ENCODE data around the gene ZNF225.

ZNF225 gene

DNA sequence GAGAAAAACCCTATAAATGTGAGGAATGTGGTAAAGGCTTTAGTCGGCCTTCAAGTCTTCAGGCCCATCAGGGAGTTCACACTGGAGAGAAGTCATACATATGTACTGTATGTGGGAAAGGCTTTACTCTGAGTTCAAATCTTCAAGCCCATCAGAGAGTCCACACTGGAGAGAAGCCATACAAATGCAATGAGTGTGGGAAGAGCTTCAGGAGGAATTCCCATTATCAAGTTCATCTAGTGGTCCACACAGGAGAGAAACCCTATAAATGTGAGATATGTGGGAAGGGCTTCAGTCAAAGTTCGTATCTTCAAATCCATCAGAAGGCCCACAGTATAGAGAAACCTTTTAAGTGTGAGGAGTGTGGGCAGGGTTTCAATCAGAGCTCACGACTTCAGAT is 63.4 kb downstream of the ZNF225 start:
- no peak for DNase-seq
- Histone ChIP-seq H3K9me3 (no peaks in the 10 kb centered on the region; the same call in 1 of the 2 replicates), H3K27me3 (no peaks in the 10 kb centered on the region), H3K4me3 (ENCODE audit: low read depth, low read length) (no peak overlapping the region), H3K36me3 (peaks cover 51% of the 10 kb centered on the region), H3K4me1 (no peaks in the 10 kb centered on the region)
- no peak for TF ChIP-seq CTCF (IDR thresholded peaks at IDR 0.05; ENCODE audit: low read depth, low read length)

DNA sequence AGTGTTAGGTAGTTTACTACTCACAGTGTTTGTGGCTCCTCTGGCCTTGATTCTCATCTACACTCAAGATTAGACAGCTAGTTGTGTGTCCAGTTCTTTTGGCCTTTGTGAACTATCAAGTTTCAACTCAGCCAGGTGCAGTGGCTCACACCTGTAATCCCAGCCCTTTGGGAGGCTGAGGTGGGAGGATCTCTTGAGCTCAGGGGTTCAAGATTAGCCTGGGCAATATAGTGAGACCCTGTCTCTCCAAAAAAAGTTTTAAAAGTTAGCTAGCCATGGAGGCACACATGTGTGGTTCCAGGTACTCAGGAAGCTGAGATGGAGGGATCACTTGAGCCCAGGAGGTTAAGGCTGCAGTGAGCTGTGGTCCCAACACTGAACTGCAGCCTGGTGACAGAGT is 67.8 kb downstream of the ZNF225 start:
- TF ChIP-seq CTCF (IDR thresholded peaks at IDR 0.05; ENCODE audit: low read depth, low read length) = no peak
- H3K9me3 ChIP-seq = no peaks in the 10 kb centered on the region; the same call in 1 of the 2 replicates

DNA sequence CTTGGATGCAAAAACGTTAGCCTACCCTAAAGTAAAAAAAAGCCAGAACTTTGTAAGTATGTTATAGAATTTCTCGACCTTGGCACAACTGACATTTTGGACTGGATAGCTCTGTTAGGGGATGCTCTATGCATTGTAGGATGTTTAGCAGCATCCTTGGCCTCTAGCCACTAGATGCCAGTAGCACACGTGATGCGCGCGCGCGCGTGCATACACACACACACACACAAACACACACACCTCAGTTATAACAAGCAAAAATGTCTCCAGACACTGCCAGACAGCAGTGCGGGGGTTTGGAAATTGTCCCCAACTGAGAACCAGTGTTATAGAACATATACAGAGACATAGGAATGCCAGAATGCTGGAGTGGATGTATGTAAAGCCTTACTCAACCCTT is 68.9 kb downstream of the ZNF225 start:
- Histone ChIP-seq H3K4me3 (ENCODE audit: low read depth, low read length) (no peak overlapping the region), H3K4me1 (no peaks in the 10 kb centered on the region), H3K36me3 (no peaks in the 10 kb centered on the region; the same call in 1 of the 2 replicates), H3K27me3 (no peaks in the 10 kb centered on the region), H3K9me3 (no peaks in the 10 kb centered on the region)
- no peak for DNase-seq
- no peak for TF ChIP-seq CTCF (IDR thresholded peaks at IDR 0.05; ENCODE audit: low read depth, low read length)

More for the DNA sequence above, 67.8 kb downstream of the ZNF225 start:
- H3K4me1 ChIP-seq = no peaks in the 10 kb centered on the region
- H3K4me3 ChIP-seq (ENCODE audit: low read depth, low read length) = no peak overlapping the region
- H3K27me3 ChIP-seq = no peaks in the 10 kb centered on the region
- DNase-seq = no peak
- H3K36me3 ChIP-seq = peaks cover 12% of the 10 kb centered on the region
